Natural killer cell (primary cell): ENCODE measurements around the gene APC2. TPM values are rescaled to one million over a fixed set of nuclear protein-coding genes. Genes with fewer than 3 reads are reported as not detected.

ENCODE experiments used
- ATAC-seq, 3 donors: fragments of 150-1000 bp in 2 of 3; fragments of 200-7000 bp in 1 of 3; cut with Tn5 transposase; 1 replicate in 1 of 3; 2 replicates in 2 of 3; pipeline ENCODE4 v1.10.0; 2021; ENCODE audit warnings: mild to moderate bottlenecking in 2 of 3, moderate library complexity in 2 of 3
- DNase-seq, 2 donors: peaks; one replicate each; pipeline versions ENCODE4 v3.0.0 to v3.0.0-alpha.2; 2013 to 2021; ENCODE audit warnings: mixed read lengths in 1 of 2
- H3K27ac ChIP-seq: one replicate; pipeline ENCODE4 v1.5.1; 2013; ENCODE audit warnings: mild to moderate bottlenecking, low read length
- H3K27me3 ChIP-seq: one replicate; pipeline ENCODE4 v1.6.1; 2013; ENCODE audit warnings: low read length; ENCODE audit not compliant: control insufficient read depth, insufficient read depth
- H3K36me3 ChIP-seq: one replicate; pipeline ENCODE4 v1.6.1; 2013; ENCODE audit warnings: low read length; ENCODE audit not compliant: control insufficient read depth, insufficient read depth
- H3K4me1 ChIP-seq: one replicate; pipeline ENCODE4 v1.6.1; 2013; ENCODE audit warnings: low read length; ENCODE audit not compliant: control insufficient read depth, insufficient read depth
- H3K4me3 ChIP-seq: one replicate; pipeline ENCODE4 v1.5.1; 2013; ENCODE audit warnings: low read length
- H3K9me3 ChIP-seq: one replicate; pipeline ENCODE4 v1.6.1; 2013; ENCODE audit warnings: low read length; ENCODE audit not compliant: control insufficient read depth, insufficient read depth
- H3K27ac Mint-ChIP-seq, 2 donors: one replicate each; pipeline ENCODE4 v1.8.0; 2022; ENCODE audit warnings: mild to moderate bottlenecking in 2 of 2, mixed read lengths in 2 of 2, moderate library complexity in 1 of 2
- H3K27me3 Mint-ChIP-seq, 2 donors: one replicate each; pipeline ENCODE4 v1.8.0; 2022; ENCODE audit warnings: low read depth in 2 of 2, mixed read lengths in 2 of 2
- H3K36me3 Mint-ChIP-seq: one replicate; pipeline ENCODE4 v1.8.0; 2022; ENCODE audit warnings: mixed read lengths
- H3K4me1 Mint-ChIP-seq, 2 donors: one replicate each; pipeline ENCODE4 v1.8.0; 2022; ENCODE audit warnings: mixed read lengths in 2 of 2
- H3K4me3 Mint-ChIP-seq: one replicate; pipeline ENCODE4 v1.8.0; 2022; ENCODE audit warnings: mild to moderate bottlenecking, moderate library complexity, mixed read lengths
- H3K9me3 Mint-ChIP-seq, 2 donors: one replicate each; pipeline ENCODE4 v1.8.0; 2022; ENCODE audit warnings: mixed read lengths in 2 of 2
- WGBS: methylation state at CpG from one replicate; pipeline ENCODE4 v1.1.7; 2013; ENCODE audit warnings: missing lambda C conversion rate; ENCODE audit not compliant: insufficient coverage; 5-methylcytosine and 5-hydroxymethylcytosine counted together
- intact Hi-C: fragments of 100-400 bp; cut with micrococcal nuclease; formaldehyde crosslinking; loops from one replicate; pipeline ENCODE4 v1.14.2; 2022
- total RNA-seq, 4 donors: library from RNA; stranded (reverse); fragments of 120-200 nt in 1 of 4; gene quantifications; one replicate each; pipeline versions ENCODE4 v1.2.3 to v1.2.4, GENCODE V29; 2013 to 2022
- TF ChIP-seq, protein P1 (sequence below): fragments of 200-600 bp; IDR thresholded peaks from one replicate; pipeline ENCODE4 v1.8.0; 2022; ENCODE audit warnings: antibody characterized with exemption

Gene APC2
- total RNA-seq, 3 donors from 2014 or later (not counting 1 experiment from before 2014, with no cell fraction given), result 0.14 to 0.58 (median 0.27) TPM

GRCh38 chr19:1520203-1520780 lies 70.4 kb downstream of the APC2 start:
- H3K4me3 ChIP-seq, result no peak overlapping the region
- Mint-ChIP-seq H3K9me3 (no peaks in the 10 kb centered on the region), H3K27me3 (peaks cover 10 to 23% of the 10 kb centered on the region in 2 donors), H3K36me3 (no peaks in the 10 kb centered on the region), H3K4me3 (no peak overlapping the region), H3K4me1 (peaks cover 0 to 8% of the 10 kb centered on the region in 2 donors), H3K27ac (no peak overlapping the region)
- intact Hi-C loops, result no loop called here
- 80% methylated on average over 17 of the region's 17 CpGs for WGBS
- H3K27ac ChIP-seq, result no peak overlapping the region
- H3K27me3 ChIP-seq, result peaks cover 13% of the 10 kb centered on the region
- H3K36me3 ChIP-seq, result no peaks in the 10 kb centered on the region
- DNase-seq (no peak), ATAC-seq (no peak)
- no peaks in the 10 kb centered on the region for H3K4me1 ChIP-seq
- H3K9me3 ChIP-seq, result no peaks in the 10 kb centered on the region
- TF ChIP-seq, protein P1, sequence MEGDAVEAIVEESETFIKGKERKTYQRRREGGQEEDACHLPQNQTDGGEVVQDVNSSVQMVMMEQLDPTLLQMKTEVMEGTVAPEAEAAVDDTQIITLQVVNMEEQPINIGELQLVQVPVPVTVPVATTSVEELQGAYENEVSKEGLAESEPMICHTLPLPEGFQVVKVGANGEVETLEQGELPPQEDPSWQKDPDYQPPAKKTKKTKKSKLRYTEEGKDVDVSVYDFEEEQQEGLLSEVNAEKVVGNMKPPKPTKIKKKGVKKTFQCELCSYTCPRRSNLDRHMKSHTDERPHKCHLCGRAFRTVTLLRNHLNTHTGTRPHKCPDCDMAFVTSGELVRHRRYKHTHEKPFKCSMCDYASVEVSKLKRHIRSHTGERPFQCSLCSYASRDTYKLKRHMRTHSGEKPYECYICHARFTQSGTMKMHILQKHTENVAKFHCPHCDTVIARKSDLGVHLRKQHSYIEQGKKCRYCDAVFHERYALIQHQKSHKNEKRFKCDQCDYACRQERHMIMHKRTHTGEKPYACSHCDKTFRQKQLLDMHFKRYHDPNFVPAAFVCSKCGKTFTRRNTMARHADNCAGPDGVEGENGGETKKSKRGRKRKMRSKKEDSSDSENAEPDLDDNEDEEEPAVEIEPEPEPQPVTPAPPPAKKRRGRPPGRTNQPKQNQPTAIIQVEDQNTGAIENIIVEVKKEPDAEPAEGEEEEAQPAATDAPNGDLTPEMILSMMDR, result no peak

DNA sequence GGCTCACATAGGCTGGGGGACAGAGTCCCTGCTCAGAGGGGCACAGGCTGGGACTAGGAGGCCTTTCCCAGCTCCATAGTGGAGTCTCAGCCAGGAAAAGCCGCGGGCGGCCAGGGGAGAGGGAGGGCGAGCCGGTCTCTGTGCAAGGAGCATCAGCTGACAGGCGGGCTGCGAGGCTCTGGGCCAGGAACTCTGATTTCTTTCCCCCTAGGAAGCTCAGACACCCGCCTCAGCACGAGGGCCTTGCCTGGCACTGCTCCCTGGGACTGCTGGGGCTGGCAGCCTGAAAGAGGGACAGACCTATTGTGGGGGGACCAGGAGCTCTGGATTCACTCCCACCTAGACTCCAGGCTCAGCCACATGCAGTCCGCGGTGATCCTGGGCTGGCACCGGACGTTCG lies 71.7 kb downstream of the APC2 start:
- Histone ChIP-seq H3K36me3 (no peaks in the 10 kb centered on the region), H3K27ac (no peak overlapping the region), H3K27me3 (peaks cover 20% of the 10 kb centered on the region), H3K9me3 (no peaks in the 10 kb centered on the region), H3K4me1 (no peaks in the 10 kb centered on the region), H3K4me3 (no peak overlapping the region)
- peaks cover 0 to 8% of the 10 kb centered on the region in 2 donors for H3K4me1 Mint-ChIP-seq
- no peaks in the 10 kb centered on the region for H3K36me3 Mint-ChIP-seq
- intact Hi-C loops, result no loop called here
- ATAC-seq (no peak), DNase-seq (no peak)
- H3K27ac Mint-ChIP-seq, result no peak overlapping the region
- 79% methylated on average over 14 of the region's 14 CpGs for WGBS
- H3K9me3 Mint-ChIP-seq, result no peaks in the 10 kb centered on the region
- H3K4me3 Mint-ChIP-seq, result no peak overlapping the region
- peaks cover 19 to 30% of the 10 kb centered on the region in 2 donors for H3K27me3 Mint-ChIP-seq
- TF ChIP-seq, protein P1, result no peak

DNA sequence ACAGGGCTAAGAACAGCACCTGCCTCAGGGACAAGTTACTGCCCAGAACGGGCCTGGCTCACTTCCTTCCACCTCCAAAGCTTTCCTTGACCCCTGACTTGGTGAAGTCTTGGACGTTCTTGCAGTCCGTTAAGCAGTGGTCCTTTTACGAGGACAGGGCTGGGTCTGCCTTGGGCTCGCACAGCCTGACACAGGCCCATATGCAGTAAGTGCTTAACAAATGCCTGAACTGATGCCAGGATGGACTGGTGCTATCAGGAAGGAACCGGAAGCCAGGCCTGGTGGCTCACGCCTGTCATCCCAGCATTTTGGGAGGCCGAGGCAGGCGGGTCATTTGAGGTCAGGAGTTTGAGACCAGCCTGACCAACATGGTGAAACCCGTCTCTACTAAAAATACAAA lies 72.1 kb downstream of the APC2 start:
- H3K4me3 ChIP-seq, result no peak overlapping the region
- no peak for DNase-seq
- H3K9me3 ChIP-seq, result no peaks in the 10 kb centered on the region
- Mint-ChIP-seq H3K4me1 (peaks cover 0 to 8% of the 10 kb centered on the region in 2 donors), H3K9me3 (no peaks in the 10 kb centered on the region), H3K4me3 (no peak overlapping the region), H3K36me3 (no peaks in the 10 kb centered on the region), H3K27ac (no peak overlapping the region), H3K27me3 (peaks cover 19 to 33% of the 10 kb centered on the region in 2 donors)
- TF ChIP-seq, protein P1, result no peak
- intact Hi-C loops, result no loop called here
- 78% methylated on average over 9 of the region's 10 CpGs for WGBS
- H3K36me3 ChIP-seq, result no peaks in the 10 kb centered on the region
- no peak overlapping the region for H3K27ac ChIP-seq
- peaks cover 20% of the 10 kb centered on the region for H3K27me3 ChIP-seq
- no peak for ATAC-seq
- no peaks in the 10 kb centered on the region for H3K4me1 ChIP-seq

- Mint-ChIP-seq H3K4me3 (no peak overlapping the region), H3K4me1 (peaks cover 0 to 8% of the 10 kb centered on the region in 2 donors), H3K27me3 (peaks cover 19 to 38% of the 10 kb centered on the region in 2 donors), H3K9me3 (no peaks in the 10 kb centered on the region), H3K36me3 (no peaks in the 10 kb centered on the region), H3K27ac (no peak overlapping the region)
- Histone ChIP-seq H3K9me3 (no peaks in the 10 kb centered on the region), H3K4me3 (no peak overlapping the region), H3K4me1 (no peaks in the 10 kb centered on the region), H3K36me3 (no peaks in the 10 kb centered on the region), H3K27ac (no peak overlapping the region), H3K27me3 (peaks cover 20% of the 10 kb centered on the region)
- intact Hi-C loops, result no loop called here
- TF ChIP-seq, protein P1, result no peak
- WGBS, result 73% methylated on average over 18 of the region's 18 CpGs
- no peak for ATAC-seq
- DNase-seq, result no peak
Observed at GRCh38 chr19:1522838-1523237, 72.9 kb downstream of the APC2 start.
